Stimulated activated effector memory CD8-positive, alpha-beta T cell treated with anti-CD3 and anti-CD28 coated beads, Interleukin-12 subunit alpha, Interleukin-12 subunit beta, amount 100 ng/mL, for 72 hours (primary cell): Measurements from ENCODE around the gene CDX2.
"Not testable (repeated sequence)": the region's sequence is repeated elsewhere in the genome, so short reads cannot be mapped to it uniquely, and the experiment has no call there.

ENCODE experiments used
- ATAC-seq: fragments of 150-1000 bp; cut with Tn5 transposase; 2 replicates; pipeline ENCODE4 v1.10.0; 2021
- DNase-seq, 2 donors: peaks; one replicate each; pipeline ENCODE4 v3.0.0; 2021 to 2022; ENCODE audit warnings: low spot score in 2 of 2
- H3K27ac Mint-ChIP-seq: one replicate; pipeline ENCODE4 v1.8.0; 2022; ENCODE audit warnings: mild to moderate bottlenecking, mixed read lengths
- H3K36me3 Mint-ChIP-seq: one replicate; pipeline ENCODE4 v1.8.0; 2022; ENCODE audit warnings: mild to moderate bottlenecking, mixed read lengths
- H3K4me1 Mint-ChIP-seq: one replicate; pipeline ENCODE4 v1.8.0; 2022; ENCODE audit warnings: mixed read lengths
- H3K4me3 Mint-ChIP-seq: one replicate; pipeline ENCODE4 v1.8.0; 2022; ENCODE audit warnings: mild to moderate bottlenecking, mixed read lengths
- H3K9me3 Mint-ChIP-seq: one replicate; pipeline ENCODE4 v1.8.0; 2022; ENCODE audit warnings: mixed read lengths

The CDX2 gene

GRCh38 chr13:27971236-27971645 is 2.1 kb upstream of the CDX2 start:
- no peaks in the 10 kb centered on the region for H3K9me3 Mint-ChIP-seq
- H3K4me3 Mint-ChIP-seq: no peak overlapping the region
- H3K4me1 Mint-ChIP-seq: peaks cover 20% of the 10 kb centered on the region

GRCh38 chr13:27970382-27971235 is 1.5 kb upstream of the CDX2 start:
- Mint-ChIP-seq H3K9me3 (no peaks in the 10 kb centered on the region), H3K27ac (no peak overlapping the region), H3K4me1 (peaks cover 20% of the 10 kb centered on the region), H3K4me3 (no peak overlapping the region), H3K36me3 (no peaks in the 10 kb centered on the region)
- no peak for DNase-seq
- no peak for ATAC-seq

More at GRCh38 chr13:27971236-27971645, 2.1 kb upstream of the CDX2 start:
- Mint-ChIP-seq H3K27ac (no peak overlapping the region), H3K36me3 (no peaks in the 10 kb centered on the region)
- DNase-seq (no peak), ATAC-seq (no peak)

- peaks cover 20% of the 10 kb centered on the region for H3K4me1 Mint-ChIP-seq
- H3K9me3 Mint-ChIP-seq: no peaks in the 10 kb centered on the region
- no peak overlapping the region for H3K27ac Mint-ChIP-seq
- no peaks in the 10 kb centered on the region for H3K36me3 Mint-ChIP-seq
- ATAC-seq: no peak
- DNase-seq: no peak
- no peak overlapping the region for H3K4me3 Mint-ChIP-seq
These were observed 733 bp upstream of the CDX2 start for GRCh38 chr13:27969866-27970229.

DNA sequence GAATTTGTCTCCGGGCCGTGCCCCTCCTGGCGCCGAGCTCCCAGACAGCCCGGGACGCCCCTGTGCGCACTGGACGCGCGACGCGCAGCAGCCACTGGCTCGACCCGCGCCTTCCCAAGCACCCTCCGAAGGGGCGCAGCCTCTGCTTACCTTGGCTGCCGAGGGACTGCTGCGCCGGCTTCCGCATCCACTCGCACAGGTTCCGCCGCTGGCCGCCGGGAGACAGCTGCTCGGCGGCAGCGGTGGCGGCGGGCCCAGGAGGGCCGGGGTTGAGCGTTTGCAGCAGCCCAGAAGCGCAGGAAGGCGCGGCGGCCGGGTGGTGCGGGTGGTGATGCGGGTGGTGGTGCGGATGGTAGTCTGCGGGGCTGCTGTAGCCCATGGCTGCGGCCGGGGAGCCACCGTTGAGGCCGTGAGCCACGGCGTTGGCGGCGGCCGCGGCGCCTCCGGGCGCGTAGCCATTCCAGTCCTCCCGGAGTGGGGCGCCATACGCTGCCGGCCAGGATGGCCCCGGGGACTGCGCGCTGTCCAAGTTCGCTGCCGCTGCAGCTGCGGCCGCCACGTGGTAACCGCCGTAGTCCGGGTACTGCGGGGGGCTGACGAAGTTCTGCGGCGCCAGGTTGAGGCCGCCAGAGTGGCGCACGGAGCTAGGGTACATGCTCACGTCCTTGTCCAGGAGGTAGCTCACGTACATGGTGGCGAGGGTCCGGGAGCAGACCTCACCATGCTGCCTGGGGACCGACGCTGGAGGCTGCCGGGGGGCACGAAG is 616 bp downstream of the CDX2 start:
- Mint-ChIP-seq H3K36me3 (no peaks in the 10 kb centered on the region), H3K4me1 (peaks cover 20% of the 10 kb centered on the region), H3K4me3 (peak overlapping the region; percentile 12), H3K9me3 (no peaks in the 10 kb centered on the region), H3K27ac (no peak overlapping the region)
- DNase-seq (no peak), ATAC-seq (no peak)

DNA sequence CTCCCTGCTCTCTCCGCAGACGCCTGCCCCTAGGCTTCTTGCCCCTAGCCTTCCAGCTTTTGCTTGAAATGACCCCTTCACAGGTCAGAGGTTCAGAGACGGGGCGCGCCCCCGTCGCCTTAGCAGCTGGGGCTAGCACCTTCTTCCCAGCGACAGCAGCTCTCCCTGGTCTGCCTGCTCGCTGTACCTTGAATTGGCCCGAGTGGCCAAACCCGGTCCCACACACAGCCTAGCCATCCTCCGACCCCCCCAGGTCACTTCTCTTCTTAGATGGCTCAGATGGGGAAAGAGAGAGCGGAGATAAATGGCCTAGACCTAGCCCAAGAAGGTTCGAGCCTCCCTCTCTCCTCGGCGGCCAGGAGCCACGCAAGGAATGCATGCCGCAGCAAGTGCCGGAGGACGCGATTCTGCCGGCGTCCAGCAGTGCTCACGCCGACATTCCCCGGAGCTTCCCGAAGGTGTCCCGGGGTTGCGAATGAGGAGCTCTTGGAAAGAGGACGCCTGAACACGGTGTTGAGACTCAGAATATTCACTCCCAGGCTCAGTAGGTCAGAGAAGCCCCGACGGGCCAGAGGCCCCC is 1.3 kb downstream of the CDX2 start:
- Mint-ChIP-seq H3K36me3 (no peaks in the 10 kb centered on the region), H3K4me3 (peak overlapping the region; percentile 12), H3K4me1 (peaks cover 20% of the 10 kb centered on the region), H3K9me3 (no peaks in the 10 kb centered on the region), H3K27ac (no peak overlapping the region)
- DNase-seq (no peak), ATAC-seq (no peak)

- H3K4me3 Mint-ChIP-seq: peak overlapping the region; percentile 12
- ATAC-seq: no peak
- H3K36me3 Mint-ChIP-seq: no peaks in the 10 kb centered on the region
- no peaks in the 10 kb centered on the region for H3K9me3 Mint-ChIP-seq
- peaks cover 23% of the 10 kb centered on the region for H3K4me1 Mint-ChIP-seq
- no peak for DNase-seq
- no peak overlapping the region for H3K27ac Mint-ChIP-seq
These were observed 1.8 kb downstream of the CDX2 start for GRCh38 chr13:27967203-27967735.

GRCh38 chr13:27966641-27967202 is 2.4 kb downstream of the CDX2 start:
- no peak overlapping the region for H3K4me3 Mint-ChIP-seq

GRCh38 chr13:27965740-27966640 is 3.1 kb downstream of the CDX2 start:
- ATAC-seq (no peak), DNase-seq (no peak)
- peaks cover 30% of the 10 kb centered on the region for H3K4me1 Mint-ChIP-seq
- H3K9me3 Mint-ChIP-seq: no peaks in the 10 kb centered on the region
- no peak overlapping the region for H3K27ac Mint-ChIP-seq
- H3K36me3 Mint-ChIP-seq: no peaks in the 10 kb centered on the region
- no peak overlapping the region for H3K4me3 Mint-ChIP-seq

More at GRCh38 chr13:27966641-27967202, 2.4 kb downstream of the CDX2 start:
- no peak for DNase-seq
- H3K27ac Mint-ChIP-seq: no peak overlapping the region
- H3K4me1 Mint-ChIP-seq: peaks cover 25% of the 10 kb centered on the region
- no peaks in the 10 kb centered on the region for H3K36me3 Mint-ChIP-seq
- ATAC-seq: no peak
- H3K9me3 Mint-ChIP-seq: no peaks in the 10 kb centered on the region

DNA sequence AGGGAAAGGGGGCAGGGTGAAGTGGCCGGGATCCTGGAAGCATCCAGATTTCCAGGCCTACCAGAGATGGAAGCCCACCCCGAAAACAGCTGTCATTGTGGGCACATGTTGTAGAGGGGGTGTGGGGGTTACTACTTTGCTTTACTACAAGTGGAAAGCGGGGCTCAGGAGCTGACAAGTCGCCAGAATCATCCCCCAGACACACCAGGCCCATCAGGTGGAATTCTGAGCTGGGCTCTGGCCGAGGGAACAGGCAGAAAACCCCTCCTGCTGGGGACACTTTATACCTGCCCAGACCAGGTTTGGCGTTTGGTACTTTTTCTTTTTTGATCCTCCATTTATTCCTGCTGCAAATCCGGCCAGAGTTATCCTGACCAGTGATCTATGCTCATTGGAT is 3.8 kb downstream of the CDX2 start:
- Mint-ChIP-seq H3K36me3 (no peaks in the 10 kb centered on the region), H3K27ac (no peak overlapping the region), H3K4me1 (peaks cover 30% of the 10 kb centered on the region), H3K9me3 (no peaks in the 10 kb centered on the region), H3K4me3 (no peak overlapping the region)
- no peak for ATAC-seq
- DNase-seq: no peak

- no peak for DNase-seq
- Mint-ChIP-seq H3K4me3 (no peak overlapping the region), H3K27ac (no peak overlapping the region), H3K9me3 (no peaks in the 10 kb centered on the region), H3K36me3 (no peaks in the 10 kb centered on the region), H3K4me1 (peaks cover 30% of the 10 kb centered on the region)
- no peak for ATAC-seq
These were observed 4.3 kb downstream of the CDX2 start for GRCh38 chr13:27964741-27965323.

- H3K27ac Mint-ChIP-seq, H3K4me3 Mint-ChIP-seq, DNase-seq, H3K9me3 Mint-ChIP-seq, ATAC-seq, H3K36me3 Mint-ChIP-seq: not testable (repeated sequence)
- H3K4me1 Mint-ChIP-seq: peaks cover 27% of the 10 kb centered on the region
These were observed 4.9 kb downstream of the CDX2 start for GRCh38 chr13:27964206-27964605.

DNA sequence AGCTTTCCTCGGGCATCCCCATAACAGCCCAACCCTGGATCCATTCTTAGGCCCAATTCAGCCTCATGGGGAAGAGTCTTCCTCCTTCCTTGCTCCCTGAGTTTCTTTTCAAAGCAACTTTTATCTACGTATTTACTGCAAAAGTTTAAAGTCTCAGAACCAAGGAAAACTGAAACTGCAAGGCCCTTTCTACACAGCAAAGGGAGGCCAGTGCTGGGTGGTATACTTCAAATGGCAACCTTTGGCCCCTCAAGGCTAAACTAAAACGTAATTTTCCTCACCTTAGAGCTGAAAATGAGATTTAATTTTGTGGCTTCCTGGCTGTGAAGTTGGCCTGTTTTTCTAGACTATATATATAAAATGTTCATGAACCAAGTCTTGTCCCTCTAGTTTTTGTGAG is 5.6 kb downstream of the CDX2 start:
- Mint-ChIP-seq H3K36me3 (no peaks in the 10 kb centered on the region), H3K4me3 (no peak overlapping the region), H3K9me3 (no peaks in the 10 kb centered on the region), H3K4me1 (peaks cover 24% of the 10 kb centered on the region), H3K27ac (no peak overlapping the region)
- DNase-seq (no peak), ATAC-seq (no peak)

GRCh38 chr13:27962982-27963381 is 6.1 kb downstream of the CDX2 start:
- H3K9me3 Mint-ChIP-seq: no peaks in the 10 kb centered on the region
- ATAC-seq (no peak), DNase-seq (no peak)
- H3K4me3 Mint-ChIP-seq: no peak overlapping the region
- peaks cover 21% of the 10 kb centered on the region for H3K4me1 Mint-ChIP-seq
- no peaks in the 10 kb centered on the region for H3K36me3 Mint-ChIP-seq
- H3K27ac Mint-ChIP-seq: no peak overlapping the region

DNA sequence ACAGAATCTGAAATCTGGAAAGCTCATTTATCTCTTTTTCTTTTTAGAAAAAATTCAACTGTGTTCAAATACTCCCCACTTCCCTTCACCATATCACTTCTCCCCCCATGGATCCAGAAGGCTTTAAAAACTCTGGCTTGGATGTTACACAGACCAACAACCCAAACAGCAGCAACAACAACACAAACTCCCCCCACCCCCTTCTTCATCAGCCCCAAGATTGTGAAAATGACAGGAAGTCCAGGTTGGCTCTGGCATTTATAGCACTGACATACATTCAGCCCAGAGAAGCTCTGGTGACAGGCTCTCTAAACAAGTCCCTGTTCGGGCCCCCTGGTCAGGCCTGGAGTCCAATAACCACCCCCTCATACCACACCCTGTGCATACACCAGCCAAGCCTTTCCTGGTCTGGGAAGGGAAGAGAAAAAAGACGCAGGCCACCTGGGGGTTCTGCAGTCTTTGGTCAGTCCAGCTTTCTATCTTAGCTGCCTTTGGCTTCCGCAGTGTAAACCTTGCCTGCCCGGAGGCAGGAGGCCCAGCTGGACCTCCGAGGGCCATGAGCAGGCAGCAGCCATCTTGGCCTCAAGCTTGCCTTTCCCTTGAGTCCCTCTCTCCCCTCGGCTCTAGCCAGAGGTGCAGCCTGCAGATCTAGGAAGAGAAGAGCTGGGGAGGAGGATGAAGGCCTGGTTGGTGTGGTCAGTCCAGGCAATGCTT is 6.8 kb downstream of the CDX2 start:
- ATAC-seq: no peak
- DNase-seq: no peak
- no peaks in the 10 kb centered on the region for H3K9me3 Mint-ChIP-seq
- H3K4me1 Mint-ChIP-seq: peaks cover 14% of the 10 kb centered on the region
- H3K4me3 Mint-ChIP-seq: no peak overlapping the region
- no peaks in the 10 kb centered on the region for H3K36me3 Mint-ChIP-seq
- no peak overlapping the region for H3K27ac Mint-ChIP-seq
